GM12878 (cell line): Measurements from ENCODE around the gene COQ9. TPM values are rescaled to one million over a fixed set of nuclear protein-coding genes. Genes with fewer than 3 reads are reported as not detected.
A peak's percentile ranks its signal among the peaks of the same experiment; 100 is the strongest.

Experiments
- BRCA1 ChIP-seq: IDR thresholded peaks from 2 replicates; pipeline ENCODE4 v1.6.1; 2011; ENCODE audit warnings: low read depth, low read length, improper control_type of control experiment
- CBFB ChIP-seq: IDR thresholded peaks from 2 replicates; pipeline ENCODE4 v1.6.1; 2016; ENCODE audit warnings: antibody characterized with exemption, low read depth
- CREM ChIP-seq: IDR thresholded peaks from 2 replicates; pipeline ENCODE4 v1.6.1; 2014; ENCODE audit warnings: antibody characterized with exemption, low read depth
- IKZF1 ChIP-seq: fragments of 450-650 bp; conservative IDR thresholded peaks from 2 replicates; pipeline ENCODE4 v1.6.1; 2017; ENCODE audit warnings: antibody characterized with exemption, mild to moderate bottlenecking
- MEF2A ChIP-seq: IDR thresholded peaks from 2 replicates; pipeline ENCODE4 v1.6.1; 2011; ENCODE audit warnings: low read depth, mild to moderate bottlenecking, low read length, moderate library complexity; ENCODE audit not compliant: insufficient read depth
- MTA2 ChIP-seq: fragments of 450-650 bp; IDR thresholded peaks from 2 replicates; pipeline ENCODE4 v1.6.1; 2016; ENCODE audit warnings: low read depth, mild to moderate bottlenecking, moderate library complexity
- POLR2AphosphoS2 ChIP-seq: IDR thresholded peaks from 2 replicates; pipeline ENCODE4 v1.6.1; 2011; ENCODE audit warnings: low read depth, mild to moderate bottlenecking, low read length, improper control_type of control experiment, moderate library complexity
- RAD21 ChIP-seq: IDR thresholded peaks from 2 replicates; pipeline ENCODE4 v1.6.1; 2011; ENCODE audit warnings: mild to moderate bottlenecking, low read depth, low read length, moderate library complexity; ENCODE audit not compliant: insufficient read depth
- SMARCA5 ChIP-seq: fragments of 450-650 bp; IDR thresholded peaks from 2 replicates; pipeline ENCODE4 v1.6.1; 2017; ENCODE audit warnings: mild to moderate bottlenecking
- SMC3 ChIP-seq: IDR thresholded peaks from 2 replicates; pipeline ENCODE4 v1.6.1; 2011; ENCODE audit warnings: low read length, improper control_type of control experiment, borderline replicate concordance
- STAT1 ChIP-seq: fragments of 450-650 bp; conservative IDR thresholded peaks from 2 replicates; pipeline ENCODE4 v1.6.1; 2014; ENCODE audit warnings: antibody characterized with exemption, mild to moderate bottlenecking
- TAF1 ChIP-seq: IDR thresholded peaks from 2 replicates; pipeline ENCODE4 v1.6.1; 2011; ENCODE audit warnings: mild to moderate bottlenecking, low read depth, low read length, borderline replicate concordance
- polyA plus RNA-seq, 11 experiments: library from polyadenylated mRNA; depleted of rRNA in 4 of 11; unstranded in 6 of 11; stranded (reverse) in 5 of 11; fragments of >200 nt; fragmentation: Nextera tagmentation in 4 of 11; fragmentation: Illumina TruSeq in 1 of 11; extraction: Ambion mirVana in 4 of 11; extraction: Trizol in 1 of 11; gene quantifications; 1 replicate in 1 of 11; 2 replicates in 10 of 11; pipeline versions ENCODE4 v1.2.1 to v1.2.3, GENCODE V29; 2011 to 2016; ENCODE audit warnings: inconsistent platforms in 2 of 11, missing spikeins in 2 of 11, low read depth in 1 of 11
- total RNA-seq, 4 experiments: library from RNA; depleted of rRNA in 3 of 4; stranded (reverse); fragments of >200 nt in 3 of 4; fragmentation: Illumina TruSeq in 1 of 4; extraction: Trizol in 1 of 4; gene quantifications; 2 replicates each; pipeline versions ENCODE4 v1.2.1 to v1.2.3, GENCODE V29; 2013 to 2021
- TF ChIP-seq, protein P1 (sequence below): IDR thresholded peaks from 2 replicates; pipeline ENCODE4 v1.6.1; 2012; ENCODE audit warnings: low read depth, low read length, improper control_type of control experiment
- TF ChIP-seq, protein P2 (sequence below): IDR thresholded peaks from 2 replicates; pipeline ENCODE4 v1.6.1; 2011; ENCODE audit warnings: low read depth, low read length, improper control_type of control experiment, borderline replicate concordance
- TF ChIP-seq, protein P3 (sequence below): fragments of 450-650 bp; conservative IDR thresholded peaks from 2 replicates; pipeline ENCODE4 v1.6.1; 2017; ENCODE audit warnings: mild to moderate bottlenecking, moderate library complexity
- TF ChIP-seq, protein P4 (sequence below): fragments of 150-350 bp; IDR thresholded peaks from 2 replicates; pipeline ENCODE4 v1.6.1; 2014; ENCODE audit warnings: mild to moderate bottlenecking, low read depth, low read length
- TF ChIP-seq, protein P5 (sequence below): fragments of 450-650 bp; IDR thresholded peaks from 2 replicates; pipeline ENCODE4 v1.6.1; 2017; ENCODE audit warnings: mild to moderate bottlenecking, moderate library complexity
- TF ChIP-seq, protein P6 (sequence below): IDR thresholded peaks from 2 replicates; pipeline ENCODE4 v1.6.1; 2011; ENCODE audit warnings: borderline replicate concordance, low read depth, mild to moderate bottlenecking, moderate library complexity, low read length; ENCODE audit not compliant: insufficient read depth, poor library complexity, severe bottlenecking

COQ9 gene
- total and polyA plus RNA-seq, 10 of the 15 experiments (the other 5 are each of a cell fraction or from before 2014, with no cell fraction given), result 24.1 to 79.7 (median 50.1) TPM

DNA sequence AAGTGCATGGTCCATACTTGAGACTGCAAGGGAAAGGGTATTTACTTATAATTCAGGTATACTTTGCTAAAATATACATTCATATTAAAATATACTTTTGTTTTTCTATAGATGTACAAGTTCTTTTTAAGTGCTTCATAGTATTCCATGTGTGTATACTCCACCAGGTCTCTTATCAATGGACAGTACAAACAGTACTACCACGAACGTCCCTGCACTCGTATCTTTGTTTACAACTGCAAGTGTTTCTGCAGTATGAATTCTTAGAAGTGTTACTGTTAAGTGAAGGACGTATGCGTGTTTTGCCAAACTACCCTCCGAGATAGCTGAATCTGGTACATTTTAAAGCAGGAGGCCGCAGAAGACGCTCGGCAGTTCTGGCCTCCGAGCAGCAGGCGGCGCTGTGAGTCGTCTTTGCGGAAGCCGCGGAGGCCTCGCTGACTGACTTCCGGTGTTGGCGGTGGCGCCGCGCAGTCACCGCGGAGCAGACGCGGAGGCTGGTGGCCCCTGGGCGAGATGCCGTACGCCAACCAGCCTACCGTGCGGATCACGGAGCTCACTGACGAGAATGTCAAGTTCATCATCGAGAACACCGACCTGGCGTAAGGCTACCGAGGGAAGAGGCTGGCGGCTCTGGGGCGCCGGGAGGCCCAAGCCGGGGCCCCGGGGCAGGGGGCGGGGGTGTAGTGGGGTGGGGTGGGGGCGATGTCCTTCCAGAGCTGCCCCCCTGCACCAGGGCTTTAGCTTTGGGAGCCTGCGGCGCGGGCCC is 15.1 kb downstream of the COQ9 start, which contains the start of gene POLR2C (continued):
- TF ChIP-seq, protein P1, sequence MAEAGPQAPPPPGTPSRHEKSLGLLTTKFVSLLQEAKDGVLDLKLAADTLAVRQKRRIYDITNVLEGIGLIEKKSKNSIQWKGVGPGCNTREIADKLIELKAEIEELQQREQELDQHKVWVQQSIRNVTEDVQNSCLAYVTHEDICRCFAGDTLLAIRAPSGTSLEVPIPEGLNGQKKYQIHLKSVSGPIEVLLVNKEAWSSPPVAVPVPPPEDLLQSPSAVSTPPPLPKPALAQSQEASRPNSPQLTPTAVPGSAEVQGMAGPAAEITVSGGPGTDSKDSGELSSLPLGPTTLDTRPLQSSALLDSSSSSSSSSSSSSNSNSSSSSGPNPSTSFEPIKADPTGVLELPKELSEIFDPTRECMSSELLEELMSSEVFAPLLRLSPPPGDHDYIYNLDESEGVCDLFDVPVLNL, result no peak
- TF ChIP-seq CBFB, result peak; percentile 88
- peak; percentile 98 for TF ChIP-seq TAF1
- TF ChIP-seq POLR2AphosphoS2, result peak; percentile 88; the same call in 1 of the 2 replicates
- peak; percentile 23; the same call in 1 of the 2 replicates for TF ChIP-seq SMC3
- TF ChIP-seq, protein P2, sequence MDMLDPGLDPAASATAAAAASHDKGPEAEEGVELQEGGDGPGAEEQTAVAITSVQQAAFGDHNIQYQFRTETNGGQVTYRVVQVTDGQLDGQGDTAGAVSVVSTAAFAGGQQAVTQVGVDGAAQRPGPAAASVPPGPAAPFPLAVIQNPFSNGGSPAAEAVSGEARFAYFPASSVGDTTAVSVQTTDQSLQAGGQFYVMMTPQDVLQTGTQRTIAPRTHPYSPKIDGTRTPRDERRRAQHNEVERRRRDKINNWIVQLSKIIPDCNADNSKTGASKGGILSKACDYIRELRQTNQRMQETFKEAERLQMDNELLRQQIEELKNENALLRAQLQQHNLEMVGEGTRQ, result no peak
- TF ChIP-seq, protein P3, sequence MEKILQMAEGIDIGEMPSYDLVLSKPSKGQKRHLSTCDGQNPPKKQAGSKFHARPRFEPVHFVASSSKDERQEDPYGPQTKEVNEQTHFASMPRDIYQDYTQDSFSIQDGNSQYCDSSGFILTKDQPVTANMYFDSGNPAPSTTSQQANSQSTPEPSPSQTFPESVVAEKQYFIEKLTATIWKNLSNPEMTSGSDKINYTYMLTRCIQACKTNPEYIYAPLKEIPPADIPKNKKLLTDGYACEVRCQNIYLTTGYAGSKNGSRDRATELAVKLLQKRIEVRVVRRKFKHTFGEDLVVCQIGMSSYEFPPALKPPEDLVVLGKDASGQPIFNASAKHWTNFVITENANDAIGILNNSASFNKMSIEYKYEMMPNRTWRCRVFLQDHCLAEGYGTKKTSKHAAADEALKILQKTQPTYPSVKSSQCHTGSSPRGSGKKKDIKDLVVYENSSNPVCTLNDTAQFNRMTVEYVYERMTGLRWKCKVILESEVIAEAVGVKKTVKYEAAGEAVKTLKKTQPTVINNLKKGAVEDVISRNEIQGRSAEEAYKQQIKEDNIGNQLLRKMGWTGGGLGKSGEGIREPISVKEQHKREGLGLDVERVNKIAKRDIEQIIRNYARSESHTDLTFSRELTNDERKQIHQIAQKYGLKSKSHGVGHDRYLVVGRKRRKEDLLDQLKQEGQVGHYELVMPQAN, result peak; percentile 70
- no peak for TF ChIP-seq BRCA1
- peak; percentile 86 for TF ChIP-seq IKZF1
- TF ChIP-seq, protein P4, sequence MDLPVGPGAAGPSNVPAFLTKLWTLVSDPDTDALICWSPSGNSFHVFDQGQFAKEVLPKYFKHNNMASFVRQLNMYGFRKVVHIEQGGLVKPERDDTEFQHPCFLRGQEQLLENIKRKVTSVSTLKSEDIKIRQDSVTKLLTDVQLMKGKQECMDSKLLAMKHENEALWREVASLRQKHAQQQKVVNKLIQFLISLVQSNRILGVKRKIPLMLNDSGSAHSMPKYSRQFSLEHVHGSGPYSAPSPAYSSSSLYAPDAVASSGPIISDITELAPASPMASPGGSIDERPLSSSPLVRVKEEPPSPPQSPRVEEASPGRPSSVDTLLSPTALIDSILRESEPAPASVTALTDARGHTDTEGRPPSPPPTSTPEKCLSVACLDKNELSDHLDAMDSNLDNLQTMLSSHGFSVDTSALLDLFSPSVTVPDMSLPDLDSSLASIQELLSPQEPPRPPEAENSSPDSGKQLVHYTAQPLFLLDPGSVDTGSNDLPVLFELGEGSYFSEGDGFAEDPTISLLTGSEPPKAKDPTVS, result no peak
- TF ChIP-seq, protein P5, sequence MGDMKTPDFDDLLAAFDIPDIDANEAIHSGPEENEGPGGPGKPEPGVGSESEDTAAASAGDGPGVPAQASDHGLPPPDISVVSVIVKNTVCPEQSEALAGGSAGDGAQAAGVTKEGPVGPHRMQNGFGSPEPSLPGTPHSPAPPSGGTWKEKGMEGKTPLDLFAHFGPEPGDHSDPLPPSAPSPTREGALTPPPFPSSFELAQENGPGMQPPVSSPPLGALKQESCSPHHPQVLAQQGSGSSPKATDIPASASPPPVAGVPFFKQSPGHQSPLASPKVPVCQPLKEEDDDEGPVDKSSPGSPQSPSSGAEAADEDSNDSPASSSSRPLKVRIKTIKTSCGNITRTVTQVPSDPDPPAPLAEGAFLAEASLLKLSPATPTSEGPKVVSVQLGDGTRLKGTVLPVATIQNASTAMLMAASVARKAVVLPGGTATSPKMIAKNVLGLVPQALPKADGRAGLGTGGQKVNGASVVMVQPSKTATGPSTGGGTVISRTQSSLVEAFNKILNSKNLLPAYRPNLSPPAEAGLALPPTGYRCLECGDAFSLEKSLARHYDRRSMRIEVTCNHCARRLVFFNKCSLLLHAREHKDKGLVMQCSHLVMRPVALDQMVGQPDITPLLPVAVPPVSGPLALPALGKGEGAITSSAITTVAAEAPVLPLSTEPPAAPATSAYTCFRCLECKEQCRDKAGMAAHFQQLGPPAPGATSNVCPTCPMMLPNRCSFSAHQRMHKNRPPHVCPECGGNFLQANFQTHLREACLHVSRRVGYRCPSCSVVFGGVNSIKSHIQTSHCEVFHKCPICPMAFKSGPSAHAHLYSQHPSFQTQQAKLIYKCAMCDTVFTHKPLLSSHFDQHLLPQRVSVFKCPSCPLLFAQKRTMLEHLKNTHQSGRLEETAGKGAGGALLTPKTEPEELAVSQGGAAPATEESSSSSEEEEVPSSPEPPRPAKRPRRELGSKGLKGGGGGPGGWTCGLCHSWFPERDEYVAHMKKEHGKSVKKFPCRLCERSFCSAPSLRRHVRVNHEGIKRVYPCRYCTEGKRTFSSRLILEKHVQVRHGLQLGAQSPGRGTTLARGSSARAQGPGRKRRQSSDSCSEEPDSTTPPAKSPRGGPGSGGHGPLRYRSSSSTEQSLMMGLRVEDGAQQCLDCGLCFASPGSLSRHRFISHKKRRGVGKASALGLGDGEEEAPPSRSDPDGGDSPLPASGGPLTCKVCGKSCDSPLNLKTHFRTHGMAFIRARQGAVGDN, result peak; percentile 69
- TF ChIP-seq STAT1, result peak; percentile 78; the same call in 1 of the 2 replicates
- TF ChIP-seq SMARCA5, result peak; percentile 98
- TF ChIP-seq RAD21, result peak; percentile 36
- TF ChIP-seq, protein P6, sequence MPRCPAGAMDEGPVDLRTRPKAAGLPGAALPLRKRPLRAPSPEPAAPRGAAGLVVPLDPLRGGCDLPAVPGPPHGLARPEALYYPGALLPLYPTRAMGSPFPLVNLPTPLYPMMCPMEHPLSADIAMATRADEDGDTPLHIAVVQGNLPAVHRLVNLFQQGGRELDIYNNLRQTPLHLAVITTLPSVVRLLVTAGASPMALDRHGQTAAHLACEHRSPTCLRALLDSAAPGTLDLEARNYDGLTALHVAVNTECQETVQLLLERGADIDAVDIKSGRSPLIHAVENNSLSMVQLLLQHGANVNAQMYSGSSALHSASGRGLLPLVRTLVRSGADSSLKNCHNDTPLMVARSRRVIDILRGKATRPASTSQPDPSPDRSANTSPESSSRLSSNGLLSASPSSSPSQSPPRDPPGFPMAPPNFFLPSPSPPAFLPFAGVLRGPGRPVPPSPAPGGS, result no peak
- no peak for TF ChIP-seq MTA2
- TF ChIP-seq MEF2A, result 0 out of 2 replicates have a peak, but pooled peaks have one; percentile 50
- TF ChIP-seq CREM, result peak; percentile 78
